ENCODE data around the gene NUP205.

Gene NUP205

DNA sequence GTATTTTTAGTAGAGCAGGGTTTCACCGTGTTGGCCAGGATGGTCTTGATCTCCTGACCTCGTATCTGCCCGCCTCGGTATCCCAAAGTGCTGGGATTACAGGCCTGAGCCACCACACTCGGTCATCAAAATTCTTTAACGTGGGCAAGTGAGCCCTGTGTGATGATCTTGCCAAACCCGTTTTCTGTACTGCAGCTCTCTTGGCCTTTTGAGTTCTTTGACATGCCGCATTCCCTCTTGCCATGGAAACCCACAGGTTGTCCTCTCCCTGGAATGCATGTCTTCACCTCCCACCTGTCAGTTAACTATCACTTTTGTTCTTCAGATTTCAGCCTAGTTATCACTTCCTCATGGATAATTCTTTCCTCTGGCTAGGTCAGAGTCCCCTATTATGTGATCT lies 5.0 kb downstream of the NUP205 start:
- no peak overlapping the region for H3K4me3 ChIP-seq (ENCODE audit: low read depth, low read length)
- DNase-seq (ENCODE audit: low read depth), result no peak
- TF ChIP-seq, protein P1, sequence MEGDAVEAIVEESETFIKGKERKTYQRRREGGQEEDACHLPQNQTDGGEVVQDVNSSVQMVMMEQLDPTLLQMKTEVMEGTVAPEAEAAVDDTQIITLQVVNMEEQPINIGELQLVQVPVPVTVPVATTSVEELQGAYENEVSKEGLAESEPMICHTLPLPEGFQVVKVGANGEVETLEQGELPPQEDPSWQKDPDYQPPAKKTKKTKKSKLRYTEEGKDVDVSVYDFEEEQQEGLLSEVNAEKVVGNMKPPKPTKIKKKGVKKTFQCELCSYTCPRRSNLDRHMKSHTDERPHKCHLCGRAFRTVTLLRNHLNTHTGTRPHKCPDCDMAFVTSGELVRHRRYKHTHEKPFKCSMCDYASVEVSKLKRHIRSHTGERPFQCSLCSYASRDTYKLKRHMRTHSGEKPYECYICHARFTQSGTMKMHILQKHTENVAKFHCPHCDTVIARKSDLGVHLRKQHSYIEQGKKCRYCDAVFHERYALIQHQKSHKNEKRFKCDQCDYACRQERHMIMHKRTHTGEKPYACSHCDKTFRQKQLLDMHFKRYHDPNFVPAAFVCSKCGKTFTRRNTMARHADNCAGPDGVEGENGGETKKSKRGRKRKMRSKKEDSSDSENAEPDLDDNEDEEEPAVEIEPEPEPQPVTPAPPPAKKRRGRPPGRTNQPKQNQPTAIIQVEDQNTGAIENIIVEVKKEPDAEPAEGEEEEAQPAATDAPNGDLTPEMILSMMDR (IDR thresholded peaks at IDR 0.05; ENCODE audit: low read depth, low read length), result no peak
- TF ChIP-seq, protein P2, sequence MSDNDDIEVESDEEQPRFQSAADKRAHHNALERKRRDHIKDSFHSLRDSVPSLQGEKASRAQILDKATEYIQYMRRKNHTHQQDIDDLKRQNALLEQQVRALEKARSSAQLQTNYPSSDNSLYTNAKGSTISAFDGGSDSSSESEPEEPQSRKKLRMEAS (IDR thresholded peaks at IDR 0.05; ENCODE audit: low read depth, low read length), result no peak
- TF ChIP-seq MYC (IDR thresholded peaks at IDR 0.05; ENCODE audit: low read depth, low read length) (no peak), POLR2A (IDR thresholded peaks at IDR 0.05; ENCODE audit: extremely low read depth, insufficient read length) (no peak)

DNA sequence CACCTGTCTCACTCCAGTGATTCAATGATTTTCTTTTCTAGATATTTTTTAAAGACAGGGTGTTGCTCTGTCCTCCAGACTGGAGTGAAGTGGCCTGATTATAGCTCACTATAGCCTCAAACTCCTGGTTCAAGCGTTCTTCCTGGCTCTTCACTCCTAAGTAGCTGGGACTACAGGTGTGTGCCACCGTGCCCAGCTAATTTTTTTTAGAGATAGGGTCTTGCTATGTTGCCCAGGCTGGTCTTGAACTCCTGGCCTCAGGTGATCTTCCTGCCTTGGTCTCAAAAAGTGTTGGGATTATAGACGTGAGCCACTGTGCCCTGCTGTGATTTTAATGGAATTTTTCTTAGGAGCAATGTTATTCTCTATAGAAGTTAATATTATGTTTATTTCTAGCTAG lies 14.1 kb downstream of the NUP205 start:
- no peak for DNase-seq (ENCODE audit: low read depth)
- TF ChIP-seq POLR2A (IDR thresholded peaks at IDR 0.05; ENCODE audit: extremely low read depth, insufficient read length), result no peak
- TF ChIP-seq, protein P2 (IDR thresholded peaks at IDR 0.05; ENCODE audit: low read depth, low read length), result no peak
- TF ChIP-seq, protein P1 (IDR thresholded peaks at IDR 0.05; ENCODE audit: low read depth, low read length), result no peak
- no peak for TF ChIP-seq MYC (IDR thresholded peaks at IDR 0.05; ENCODE audit: low read depth, low read length)
- no peak overlapping the region for H3K4me3 ChIP-seq (ENCODE audit: low read depth, low read length)

DNA sequence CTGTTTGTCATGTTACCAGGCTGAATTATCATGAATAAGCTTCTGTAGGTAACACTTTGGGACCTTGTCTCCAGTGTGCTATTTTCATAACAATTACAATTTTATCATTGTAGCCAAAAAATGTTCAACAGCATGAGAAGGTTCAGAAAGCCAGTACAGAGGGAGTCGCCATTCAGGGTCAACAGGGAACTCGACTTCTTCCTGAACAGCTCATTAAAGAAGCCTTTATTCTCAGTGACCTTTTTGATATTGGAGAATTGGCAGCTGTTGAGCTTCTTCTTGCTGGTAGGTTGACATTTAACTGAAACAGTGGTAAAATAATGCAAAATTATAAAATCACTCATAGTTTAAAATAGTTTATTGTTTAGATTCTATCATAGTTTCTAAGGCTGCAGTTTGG lies 15.8 kb downstream of the NUP205 start:
- TF ChIP-seq, protein P1 (IDR thresholded peaks at IDR 0.05; ENCODE audit: low read depth, low read length), result no peak
- TF ChIP-seq MYC (IDR thresholded peaks at IDR 0.05; ENCODE audit: low read depth, low read length) (no peak), POLR2A (IDR thresholded peaks at IDR 0.05; ENCODE audit: extremely low read depth, insufficient read length) (no peak)
- TF ChIP-seq, protein P2 (IDR thresholded peaks at IDR 0.05; ENCODE audit: low read depth, low read length), result no peak
- H3K4me3 ChIP-seq (ENCODE audit: low read depth, low read length), result no peak overlapping the region
- no peak for DNase-seq (ENCODE audit: low read depth)

DNA sequence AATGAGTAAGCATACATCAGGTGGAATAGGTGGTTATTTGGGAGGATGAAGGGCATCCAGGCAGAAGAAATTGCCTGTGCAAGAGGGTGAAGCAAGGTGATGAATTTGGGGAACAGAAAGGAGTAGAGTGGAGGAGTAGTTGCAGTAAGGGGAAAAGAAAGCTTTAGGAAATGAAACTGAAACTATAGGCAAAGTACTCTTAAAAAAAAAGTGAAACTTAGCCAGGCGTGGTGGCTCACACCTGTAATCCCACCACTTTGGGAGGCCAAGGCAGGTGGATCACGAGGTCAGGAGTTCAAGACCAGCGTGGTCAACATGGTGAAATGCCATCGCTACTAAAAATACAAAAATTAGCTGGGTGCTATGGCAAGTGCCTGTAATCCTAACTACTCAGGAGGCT lies 17.6 kb downstream of the NUP205 start:
- H3K4me3 ChIP-seq (ENCODE audit: low read depth, low read length), result no peak overlapping the region

DNA sequence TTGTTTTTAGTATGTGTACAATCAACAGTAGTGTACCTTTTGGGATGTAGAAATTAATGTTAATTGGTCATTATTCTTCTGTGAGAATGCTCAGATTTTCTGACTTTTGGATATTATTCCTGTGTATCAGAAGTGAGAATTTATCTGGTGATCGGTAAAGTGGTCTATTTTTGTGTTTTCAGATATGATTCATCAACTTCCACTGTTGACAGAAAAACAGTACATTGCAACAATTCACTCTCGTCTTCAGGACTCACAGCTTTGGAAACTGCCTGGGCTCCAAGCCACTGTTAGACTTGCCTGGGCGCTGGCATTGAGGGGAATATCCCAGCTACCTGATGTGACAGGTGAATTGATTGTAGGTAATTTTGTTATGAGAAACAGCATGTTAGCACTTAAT lies 20.9 kb downstream of the NUP205 start:
- no peak for DNase-seq (ENCODE audit: low read depth)
- TF ChIP-seq, protein P2 (IDR thresholded peaks at IDR 0.05; ENCODE audit: low read depth, low read length), result no peak
- TF ChIP-seq POLR2A (IDR thresholded peaks at IDR 0.05; ENCODE audit: extremely low read depth, insufficient read length) (no peak), MYC (IDR thresholded peaks at IDR 0.05; ENCODE audit: low read depth, low read length) (no peak)
- TF ChIP-seq, protein P1 (IDR thresholded peaks at IDR 0.05; ENCODE audit: low read depth, low read length), result no peak
- H3K4me3 ChIP-seq (ENCODE audit: low read depth, low read length), result no peak overlapping the region

More for the DNA sequence above, 17.6 kb downstream of the NUP205 start:
- no peak for DNase-seq (ENCODE audit: low read depth)
- TF ChIP-seq POLR2A (IDR thresholded peaks at IDR 0.05; ENCODE audit: extremely low read depth, insufficient read length) (no peak), MYC (IDR thresholded peaks at IDR 0.05; ENCODE audit: low read depth, low read length) (no peak)
- TF ChIP-seq, protein P2 (IDR thresholded peaks at IDR 0.05; ENCODE audit: low read depth, low read length), result no peak
- TF ChIP-seq, protein P1 (IDR thresholded peaks at IDR 0.05; ENCODE audit: low read depth, low read length), result no peak
